HG02588 (cell line): Measurements from ENCODE around the gene RAC2.

Experiments
- ATAC-seq: cut with Tn5 transposase; IDR thresholded peaks from one replicate; pipeline ENCODE4 v1.9.1; 2021; ENCODE audit warnings: mild to moderate bottlenecking, moderate library complexity; ENCODE audit not compliant: unreplicated experiment

RAC2 gene

DNA sequence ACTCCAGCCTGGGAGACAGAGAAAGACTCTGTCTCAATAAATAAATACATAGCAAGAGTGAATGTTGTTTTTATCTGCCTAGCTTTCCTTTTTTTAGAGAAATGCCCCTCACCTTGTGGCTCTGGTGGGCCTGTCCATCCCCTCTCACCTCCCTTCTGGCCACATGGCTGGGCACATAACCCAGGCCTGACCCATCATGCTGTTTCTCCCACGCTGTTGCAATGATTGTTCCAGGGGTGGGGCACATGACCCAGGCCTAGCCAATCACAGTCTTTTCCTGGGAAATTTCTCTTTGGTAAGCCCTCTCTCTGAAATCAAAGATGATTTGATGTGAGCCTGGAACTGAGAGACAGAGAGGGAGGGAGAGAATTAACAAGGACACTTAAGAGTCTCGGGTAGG lies 32.7 kb upstream of the RAC2 start:
- no peak for ATAC-seq

DNA sequence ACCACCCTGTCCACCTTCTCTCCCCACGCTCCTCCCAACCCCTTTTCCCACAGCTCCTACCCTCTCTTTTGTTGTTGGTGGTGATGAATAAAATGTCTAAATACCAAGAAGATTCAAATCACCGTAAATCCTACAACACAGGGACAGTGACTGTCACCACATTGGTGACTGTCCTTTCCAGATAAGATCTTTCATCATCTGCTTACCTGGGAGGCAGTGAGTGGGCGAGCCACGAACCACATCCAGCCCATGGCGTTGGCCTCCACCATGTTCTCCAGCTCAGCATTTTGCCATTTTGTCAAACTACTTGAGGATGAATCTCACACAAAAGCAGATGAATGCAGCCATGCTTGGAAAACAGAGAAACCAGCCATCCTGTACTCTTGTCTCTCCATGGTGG lies 31.6 kb upstream of the RAC2 start:
- no peak for ATAC-seq

- ATAC-seq, result no peak
Observed at GRCh38 chr22:37275134-37275533, 31.1 kb upstream of the RAC2 start.

DNA sequence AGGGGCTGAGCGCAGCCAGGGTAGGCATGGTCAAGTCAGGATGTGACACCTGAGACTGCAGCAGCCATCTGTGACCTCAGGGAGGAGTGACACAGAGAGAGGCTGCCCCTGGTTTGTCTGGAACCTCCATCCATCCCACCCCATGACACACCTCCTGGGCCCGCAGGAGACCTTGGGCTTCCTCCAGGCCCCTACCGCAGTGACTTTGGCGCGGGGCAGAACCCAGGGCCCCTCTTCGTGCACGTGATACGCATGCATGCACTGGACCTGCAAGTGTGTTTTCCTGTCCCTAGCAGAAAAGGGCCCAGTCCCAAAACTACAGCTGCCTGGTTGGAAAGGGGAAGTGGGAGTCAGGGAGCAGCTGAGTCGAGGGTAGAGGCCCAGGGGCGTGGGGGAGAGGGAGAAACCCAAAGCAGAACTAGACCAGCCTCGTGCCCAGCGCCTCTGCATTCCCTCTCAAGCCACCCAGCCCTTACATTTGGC lies 30.4 kb upstream of the RAC2 start:
- ATAC-seq, result no peak

GRCh38 chr22:37273846-37274225 lies 29.8 kb upstream of the RAC2 start:
- no peak for ATAC-seq

DNA sequence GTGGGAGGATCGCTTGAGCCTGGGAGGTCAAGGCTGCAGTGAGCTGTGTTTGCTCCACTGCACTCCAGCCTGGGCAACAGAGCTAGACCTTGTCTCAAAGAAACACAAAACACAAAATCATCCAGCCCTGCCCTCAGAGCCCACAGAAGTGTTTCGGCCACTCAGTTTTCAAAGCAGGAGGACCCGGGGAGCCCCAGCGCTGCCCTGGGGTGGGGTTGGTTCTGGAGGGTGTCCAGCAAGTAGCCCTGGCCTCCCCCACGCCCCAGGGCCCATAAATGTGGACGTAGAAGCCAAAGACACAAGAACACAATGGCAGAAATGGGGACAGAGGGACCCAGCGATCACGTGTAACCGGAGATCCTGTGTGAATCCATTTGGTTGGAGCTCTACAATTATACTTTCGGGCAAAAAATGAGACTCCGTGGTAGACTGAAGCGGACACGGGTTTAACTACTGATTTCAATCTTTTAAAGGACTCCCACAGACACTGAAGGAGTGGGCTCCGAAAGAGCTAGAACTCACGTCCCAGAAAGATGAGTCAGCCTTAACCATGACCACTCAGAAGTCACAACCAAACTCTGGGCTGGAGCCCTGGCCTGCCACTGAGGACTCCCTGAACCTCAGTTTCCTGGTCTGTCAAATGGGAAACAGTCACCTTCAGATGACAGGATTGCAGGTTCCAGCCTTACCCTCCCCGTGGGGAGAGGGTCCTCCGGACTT lies 29.2 kb upstream of the RAC2 start:
- no peak for ATAC-seq

GRCh38 chr22:37270928-37271650 lies 27.0 kb upstream of the RAC2 start:
- ATAC-seq, result no peak

GRCh38 chr22:37269936-37270678 lies 26.0 kb upstream of the RAC2 start:
- no peak for ATAC-seq

GRCh38 chr22:37267661-37268413 lies 23.8 kb upstream of the RAC2 start:
- ATAC-seq, result no peak

DNA sequence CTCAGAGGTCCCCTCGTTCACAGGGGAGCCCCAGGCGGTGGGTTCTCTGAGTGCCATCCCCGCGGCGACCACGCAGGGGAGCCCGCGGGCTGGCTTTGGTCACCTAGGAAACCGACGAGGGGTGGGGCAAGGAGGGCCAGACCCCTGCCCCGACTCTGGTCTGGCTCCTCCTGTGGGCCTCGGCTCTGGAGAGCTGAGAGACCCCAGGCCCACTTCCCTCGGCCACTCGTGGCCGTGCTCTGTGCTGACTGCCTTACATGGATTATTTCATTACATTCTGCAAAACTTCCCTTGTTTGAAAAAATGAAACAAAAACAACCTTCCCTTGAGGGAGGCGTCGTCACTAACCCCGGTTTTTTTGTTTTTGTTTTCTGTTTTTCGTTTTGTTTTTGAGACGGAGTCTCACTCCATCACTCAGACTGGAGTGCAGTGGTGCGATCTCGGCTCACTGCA lies 23.1 kb upstream of the RAC2 start:
- ATAC-seq, result peak; percentile 72

GRCh38 chr22:37266581-37267134 lies 22.6 kb upstream of the RAC2 start:
- no peak for ATAC-seq

GRCh38 chr22:37263966-37264887 lies 20.2 kb upstream of the RAC2 start:
- ATAC-seq, result no peak

DNA sequence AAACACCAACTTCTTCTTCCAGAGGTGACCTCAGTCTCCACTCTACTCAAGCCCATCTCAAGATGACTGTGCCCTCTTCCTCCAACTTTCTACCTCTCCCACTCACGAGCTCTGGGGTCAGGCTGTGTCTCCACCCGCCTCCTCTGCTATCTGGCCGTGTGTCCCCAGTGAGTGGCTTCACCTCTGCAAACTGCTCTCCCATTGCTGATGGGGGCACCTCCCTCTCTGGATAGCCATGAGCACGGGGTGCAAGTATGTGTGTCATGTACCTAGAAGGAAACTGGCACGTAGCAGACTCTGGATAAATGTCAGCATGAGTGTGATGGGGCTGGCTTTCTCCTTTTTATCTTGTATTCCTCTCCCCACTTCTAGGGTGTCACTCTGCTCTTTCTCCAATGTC lies 18.3 kb upstream of the RAC2 start:
- no peak for ATAC-seq

GRCh38 chr22:37260901-37261336 lies 16.9 kb upstream of the RAC2 start:
- ATAC-seq, result no peak

- ATAC-seq, result no peak
Observed at GRCh38 chr22:37260155-37260795, 16.2 kb upstream of the RAC2 start.

DNA sequence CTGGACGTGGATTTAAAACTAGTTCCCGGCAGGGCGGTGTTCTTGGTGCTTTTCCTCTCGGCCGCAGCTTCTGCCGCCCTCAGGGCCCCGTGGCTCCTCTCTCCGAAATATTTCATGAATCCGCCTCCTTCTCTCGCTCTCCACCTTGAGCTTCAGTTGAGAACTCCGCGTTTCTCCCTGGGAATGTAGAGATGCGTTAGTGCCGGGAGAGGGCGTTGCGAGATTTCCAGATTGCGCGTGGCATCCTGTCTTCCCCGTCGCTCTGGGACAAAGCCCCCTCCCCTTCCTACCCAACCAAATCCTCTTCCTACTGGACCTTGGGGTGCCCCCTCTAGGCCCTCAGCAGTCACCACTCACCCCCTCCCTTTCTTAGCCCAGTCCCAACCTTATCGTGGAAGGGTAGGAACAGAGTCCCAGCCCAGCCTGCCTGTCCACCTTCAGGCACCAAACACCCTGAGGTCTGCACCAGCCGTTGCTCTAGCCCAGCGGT lies 15.5 kb upstream of the RAC2 start:
- no peak for ATAC-seq

DNA sequence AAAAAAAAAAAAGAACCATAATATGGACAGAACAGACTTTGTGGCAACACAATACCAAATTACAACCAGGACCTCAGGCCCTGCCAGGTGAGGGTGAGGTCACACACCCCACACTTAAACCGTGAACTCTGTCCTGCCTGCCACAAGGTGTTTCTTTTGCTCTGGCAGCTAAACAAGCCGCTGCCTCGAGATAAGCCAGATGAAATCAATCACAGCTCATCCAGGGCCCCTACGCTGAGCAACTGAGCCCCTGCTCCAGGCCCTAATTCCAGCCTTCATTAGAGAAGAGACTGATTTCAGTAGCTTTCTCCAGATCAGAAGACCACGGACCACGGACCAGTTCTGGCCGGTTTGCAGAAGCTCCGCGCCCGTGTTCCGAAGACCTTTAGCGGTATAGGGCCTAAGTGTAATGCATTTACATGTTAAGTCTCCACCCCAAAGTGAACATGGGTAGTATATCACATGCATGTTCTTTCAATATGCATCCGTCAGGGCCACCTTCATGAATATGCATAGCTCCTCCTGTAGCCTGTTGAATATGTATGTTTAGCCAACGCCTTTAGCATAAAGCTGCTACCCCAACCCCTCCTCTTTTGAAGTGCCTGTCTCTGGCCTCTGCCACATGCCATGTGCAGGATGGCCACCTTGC lies 14.8 kb upstream of the RAC2 start:
- ATAC-seq, result no peak

- ATAC-seq, result no peak
Observed at GRCh38 chr22:37258005-37258752, 14.1 kb upstream of the RAC2 start.
